ENCODE results near the gene SLC24A2.
"Not testable (repeated sequence)": the region's sequence is repeated elsewhere in the genome, so short reads cannot be mapped to it uniquely, and the experiment has no call there.

Gene SLC24A2

DNA sequence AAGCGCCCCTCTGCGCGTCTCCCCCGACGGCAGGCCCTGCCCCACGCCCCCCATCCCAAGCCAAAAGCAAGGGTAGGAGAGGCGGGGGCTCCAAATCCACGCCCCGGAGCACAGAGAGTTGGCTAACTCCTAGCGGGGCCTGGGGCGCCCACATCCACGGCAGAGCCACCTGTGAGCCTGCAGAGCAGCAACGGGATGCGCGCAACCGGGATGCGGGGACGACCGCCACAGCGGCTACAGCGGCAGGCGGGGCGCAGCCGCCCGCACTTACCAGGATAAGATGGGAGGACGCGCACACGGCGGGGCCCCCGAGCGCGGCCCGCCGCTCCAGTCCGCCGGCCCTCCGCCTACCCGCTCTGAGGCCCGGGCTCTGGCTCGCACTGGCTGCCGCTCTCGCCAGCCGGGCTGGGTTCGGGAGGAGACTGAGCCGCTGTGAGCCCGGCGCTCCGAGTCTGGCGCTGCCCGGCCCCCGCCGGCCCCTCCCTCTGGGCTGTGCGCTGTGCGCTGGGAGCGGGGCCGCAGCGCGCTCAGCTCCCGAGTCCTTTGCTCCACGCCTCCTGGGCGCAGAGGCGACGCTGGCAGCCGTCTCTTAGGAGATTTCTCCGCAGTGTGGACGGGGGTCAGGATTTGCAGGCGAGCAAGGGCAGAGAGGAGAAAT is at the start of gene SLC24A2:
TSS of gene SLC24A2 (minus strand) at position 424 of the 658 bp plus-strand sequence.
- DNase-seq = no peak

DNA sequence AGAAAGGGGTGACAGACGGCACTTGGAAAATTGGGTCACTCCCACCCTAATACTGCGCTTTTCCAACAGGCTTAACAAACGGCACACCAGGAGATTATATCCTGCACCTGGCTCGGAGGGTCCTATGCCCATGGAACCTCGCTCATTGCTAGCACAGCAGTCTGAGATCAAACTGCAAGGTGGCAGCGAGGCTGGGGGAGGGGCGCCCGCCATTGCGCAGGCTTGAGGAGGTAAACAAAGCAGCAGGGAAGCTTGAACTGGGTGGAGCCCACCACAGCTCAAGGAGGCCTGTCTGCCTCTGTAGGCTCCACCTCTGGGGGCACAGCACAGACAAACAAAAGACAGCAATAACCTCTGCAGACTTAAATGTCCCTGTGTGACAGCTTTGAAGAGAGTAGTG is 44.5 kb upstream of the SLC24A2 start:
- DNase-seq = not testable (repeated sequence)

DNA sequence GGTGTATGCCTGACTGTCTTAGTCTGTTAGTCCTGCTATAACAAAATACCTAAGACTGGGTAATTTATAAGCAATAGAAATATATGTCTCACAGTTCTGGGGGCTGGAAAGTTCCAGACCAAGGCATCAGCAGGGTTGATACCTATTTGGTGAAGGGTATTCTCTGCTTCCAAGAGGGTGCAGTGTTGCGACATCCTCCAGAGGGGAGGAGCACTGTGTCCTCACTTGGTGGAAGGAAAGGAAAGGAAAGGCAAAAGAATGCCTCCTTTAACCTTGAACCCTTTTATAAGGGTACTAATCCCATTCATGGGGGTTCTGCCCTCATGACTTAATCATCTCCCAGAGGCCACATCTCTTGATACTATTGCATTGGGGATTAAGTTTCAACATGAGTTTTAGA is 42.0 kb upstream of the SLC24A2 start:
- DNase-seq = no peak

- DNase-seq = no peak
These were observed 39.8 kb upstream of the SLC24A2 start for GRCh38 chr9:19828576-19829109.

DNA sequence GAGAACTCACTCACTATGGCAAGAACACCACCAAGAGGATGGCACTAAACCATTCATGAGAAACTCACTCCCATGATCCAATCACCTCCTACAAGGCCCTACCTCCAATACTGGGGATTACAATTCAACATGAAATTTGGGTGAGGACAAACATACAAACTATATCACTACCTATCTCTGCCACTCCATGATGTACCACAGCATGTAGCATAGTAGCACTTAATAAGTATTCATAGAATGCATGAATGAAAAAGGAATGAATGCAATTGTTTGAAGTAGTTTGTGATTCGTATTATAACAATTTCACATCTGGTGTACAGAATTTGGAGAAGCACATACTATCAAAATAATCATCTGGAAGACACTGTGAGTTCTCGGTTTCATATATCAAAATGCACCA is 27.9 kb upstream of the SLC24A2 start:
- no peak for DNase-seq

- no peak for DNase-seq
These were observed 23.4 kb upstream of the SLC24A2 start for GRCh38 chr9:19812194-19812593.

- DNase-seq = no peak
These were observed 20.8 kb upstream of the SLC24A2 start for GRCh38 chr9:19809422-19810269.

GRCh38 chr9:19807182-19807892 is 18.5 kb upstream of the SLC24A2 start:
- DNase-seq = no peak

- DNase-seq = no peak
These were observed 15.6 kb upstream of the SLC24A2 start for GRCh38 chr9:19804431-19804830.

- DNase-seq = no peak
These were observed 12.0 kb upstream of the SLC24A2 start for GRCh38 chr9:19800884-19801283.

DNA sequence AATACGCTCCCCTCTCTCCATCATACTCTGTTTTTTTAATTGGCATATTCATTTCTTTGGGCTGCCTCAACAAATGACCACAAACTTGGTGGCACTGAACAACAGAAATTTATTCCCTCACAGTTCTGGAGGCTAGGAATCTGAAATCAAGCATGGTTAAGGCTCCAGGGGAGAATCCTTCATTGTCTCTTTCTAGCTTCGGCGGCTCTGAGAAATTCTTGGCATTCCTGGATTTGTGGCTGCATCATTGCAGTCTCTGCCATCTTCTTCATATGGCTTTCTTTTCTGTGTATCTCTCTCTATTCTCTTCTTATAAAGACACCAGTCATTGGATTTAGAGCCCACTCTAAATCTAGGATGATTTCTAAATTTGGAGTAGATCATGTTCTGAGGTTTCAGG is 10.9 kb upstream of the SLC24A2 start:
- no peak for DNase-seq

DNA sequence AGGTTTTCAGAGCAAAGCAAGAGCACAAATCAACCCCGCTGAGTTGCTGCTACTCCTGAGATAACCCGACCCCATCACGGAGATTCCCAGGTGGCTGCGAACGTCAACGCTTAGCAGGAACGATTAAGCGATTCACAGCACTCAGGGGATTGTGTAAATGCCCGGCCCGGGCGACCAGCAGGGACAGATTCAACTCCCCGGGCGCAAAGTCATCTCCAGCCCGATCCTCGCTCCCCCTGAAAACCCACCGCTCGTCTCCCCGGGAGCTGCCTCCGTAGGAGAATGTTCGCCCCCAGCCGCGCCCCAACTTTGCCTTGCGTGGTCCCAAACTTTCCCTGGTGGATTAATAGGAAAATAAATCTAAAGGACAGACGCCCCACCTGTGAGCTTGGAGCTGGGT is 685 bp downstream of the SLC24A2 start:
- DNase-seq = no peak

- DNase-seq = no peak
These were observed 1.2 kb downstream of the SLC24A2 start for GRCh38 chr9:19787672-19788071.

- no peak for DNase-seq
These were observed 3.6 kb downstream of the SLC24A2 start for GRCh38 chr9:19785230-19785629.

GRCh38 chr9:19784136-19784535 is 4.7 kb downstream of the SLC24A2 start:
- DNase-seq = no peak

DNA sequence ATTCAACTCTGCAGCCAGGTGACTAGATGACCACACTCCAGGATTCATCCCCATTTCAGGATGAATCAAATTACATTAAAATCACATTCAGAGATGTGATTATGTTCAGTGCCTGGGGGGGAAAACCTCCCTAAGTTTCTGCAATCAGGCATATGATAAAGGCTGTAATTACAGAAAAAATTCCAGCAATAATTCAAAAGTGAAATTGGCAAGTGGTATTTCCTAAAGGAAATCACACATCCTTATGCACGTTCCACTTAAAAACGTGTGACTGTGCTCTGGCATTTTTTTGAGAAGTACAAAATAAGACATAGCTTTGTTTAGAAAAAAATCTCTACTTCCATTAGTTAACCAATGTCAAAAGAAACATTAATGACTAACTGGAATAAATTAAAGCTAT is 5.3 kb downstream of the SLC24A2 start:
- no peak for DNase-seq

DNA sequence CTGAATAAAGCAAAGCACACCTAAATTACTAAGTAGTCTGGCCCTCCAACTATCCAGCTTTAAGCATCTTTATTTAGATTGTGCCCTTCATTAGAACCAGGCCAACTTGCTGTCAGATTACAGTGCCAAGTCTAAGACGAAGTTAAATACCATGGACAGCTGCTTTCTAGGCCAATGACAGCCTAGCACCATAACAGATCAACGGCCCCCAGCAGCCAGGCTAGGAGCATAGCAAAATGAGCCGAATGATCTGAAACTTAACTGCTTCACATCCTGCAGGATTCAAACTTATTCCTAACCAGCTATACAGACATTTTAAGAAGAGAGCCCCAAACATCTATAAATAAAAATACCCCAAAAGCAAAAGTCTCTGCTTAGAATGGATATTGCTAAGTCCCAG is 6.8 kb downstream of the SLC24A2 start:
- no peak for DNase-seq

- DNase-seq = no peak
These were observed 7.6 kb downstream of the SLC24A2 start for GRCh38 chr9:19781240-19781639.

DNA sequence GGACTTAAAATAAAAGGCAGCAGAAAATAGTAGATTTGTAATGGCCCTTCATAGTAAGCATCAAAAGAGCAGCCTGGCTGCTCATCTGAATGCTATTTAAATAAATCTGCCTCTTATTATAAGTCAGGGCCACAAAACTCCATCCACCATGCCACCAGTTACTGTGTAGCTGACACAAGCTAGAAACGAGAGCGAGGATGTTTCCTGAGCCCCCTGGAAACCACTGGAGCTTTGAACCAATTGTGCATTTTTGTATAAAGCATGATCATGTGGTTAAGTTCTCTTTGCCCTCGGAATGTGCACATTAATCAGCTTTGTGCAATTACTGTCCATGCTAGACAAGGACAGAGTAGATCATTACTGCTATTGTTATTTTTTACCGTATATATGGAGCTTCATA is 17.4 kb downstream of the SLC24A2 start:
- no peak for DNase-seq

- no peak for DNase-seq
These were observed 17.9 kb downstream of the SLC24A2 start for GRCh38 chr9:19770973-19771372.

- DNase-seq = no peak
These were observed 19.6 kb downstream of the SLC24A2 start for GRCh38 chr9:19769213-19769612.

GRCh38 chr9:19768798-19769197 is 20.0 kb downstream of the SLC24A2 start:
- DNase-seq = no peak

GRCh38 chr9:19759066-19759465 is 29.8 kb downstream of the SLC24A2 start:
- DNase-seq = no peak

GRCh38 chr9:19757745-19758144 is 31.1 kb downstream of the SLC24A2 start:
- DNase-seq = no peak

All from activated CD4-positive, CD25-positive, alpha-beta regulatory T cell (primary cell).